ENCODE measurements around the gene PALM. TPM values are rescaled to one million over a fixed set of nuclear protein-coding genes. Genes with fewer than 3 reads are reported as not detected.

PALM gene
- total RNA-seq, 4 donors from 2014 or later, result 19.4 to 45.4 (median 24.2) TPM

GRCh38 chr19:681029-682019 lies 27.4 kb upstream of the PALM start:
- Histone ChIP-seq H3K4me1 (peaks cover 35% of the 10 kb centered on the region), H3K9me3 (no peaks in the 10 kb centered on the region), H3K4me3 (peak overlapping the region; percentile 93), H3K27me3 (peaks cover 2% of the 10 kb centered on the region), H3K27ac (peak overlapping the region; percentile 98), H3K36me3 (no peaks in the 10 kb centered on the region)
- no peak for TF ChIP-seq POLR2A (IDR thresholded peaks at IDR 0.05)
- no peak for TF ChIP-seq CTCF (IDR thresholded peaks at IDR 0.05)
- no peak for TF ChIP-seq POLR2AphosphoS5 (IDR thresholded peaks at IDR 0.05)
- no peak for TF ChIP-seq EP300 (IDR thresholded peaks at IDR 0.05)
- WGBS, result 65% methylated on average over 33 of the region's 54 CpGs
- peak in 1 of 2 donors; percentile 83 for DNase-seq (ENCODE audit: low spot score in 2 of 2)

GRCh38 chr19:682678-683320 lies 25.9 kb upstream of the PALM start:
- 40% methylated on average over 1 of the region's 25 CpGs for WGBS
- peaks cover 20% of the 10 kb centered on the region for H3K4me1 ChIP-seq
- H3K27ac ChIP-seq, result no peak overlapping the region
- no peak for TF ChIP-seq POLR2A (IDR thresholded peaks at IDR 0.05)
- no peak for TF ChIP-seq CTCF (IDR thresholded peaks at IDR 0.05)
- TF ChIP-seq EP300 (IDR thresholded peaks at IDR 0.05), result no peak
- TF ChIP-seq POLR2AphosphoS5 (IDR thresholded peaks at IDR 0.05), result no peak
- H3K36me3 ChIP-seq, result no peaks in the 10 kb centered on the region
- no peak for DNase-seq (ENCODE audit: low spot score in 2 of 2)
- no peaks in the 10 kb centered on the region for H3K27me3 ChIP-seq
- H3K4me3 ChIP-seq, result no peak overlapping the region
- no peaks in the 10 kb centered on the region for H3K9me3 ChIP-seq

GRCh38 chr19:685454-685931 lies 23.2 kb upstream of the PALM start:
- H3K4me1 ChIP-seq, result peaks cover 5% of the 10 kb centered on the region
- TF ChIP-seq POLR2A (IDR thresholded peaks at IDR 0.05) (no peak), EP300 (IDR thresholded peaks at IDR 0.05) (no peak), POLR2AphosphoS5 (IDR thresholded peaks at IDR 0.05) (no peak), CTCF (IDR thresholded peaks at IDR 0.05) (no peak)
- no peak overlapping the region for H3K27ac ChIP-seq
- no peaks in the 10 kb centered on the region for H3K27me3 ChIP-seq
- H3K9me3 ChIP-seq, result no peaks in the 10 kb centered on the region
- no peak overlapping the region for H3K4me3 ChIP-seq
- DNase-seq (ENCODE audit: low spot score in 2 of 2), result no peak
- WGBS, result 88% methylated on average over 11 of the region's 31 CpGs
- H3K36me3 ChIP-seq, result no peaks in the 10 kb centered on the region

GRCh38 chr19:686589-687297 lies 22.0 kb upstream of the PALM start:
- DNase-seq (ENCODE audit: low spot score in 2 of 2), result no peak
- WGBS, result 82% methylated on average over 13 of the region's 17 CpGs
- Histone ChIP-seq H3K4me3 (no peak overlapping the region), H3K27ac (no peak overlapping the region), H3K9me3 (no peaks in the 10 kb centered on the region), H3K4me1 (no peaks in the 10 kb centered on the region), H3K36me3 (no peaks in the 10 kb centered on the region), H3K27me3 (no peaks in the 10 kb centered on the region)
- no peak for TF ChIP-seq POLR2AphosphoS5 (IDR thresholded peaks at IDR 0.05)
- TF ChIP-seq EP300 (IDR thresholded peaks at IDR 0.05), result no peak
- no peak for TF ChIP-seq POLR2A (IDR thresholded peaks at IDR 0.05)
- TF ChIP-seq CTCF (IDR thresholded peaks at IDR 0.05), result no peak

All from suprapubic skin (tissue), 4 donors.